ENCODE results near the gene GON7.

Gene GON7

GRCh38 chr14:93155667-93156066 is 51.2 kb downstream of the GON7 start:
- Histone ChIP-seq H3K27ac (ENCODE audit: low read depth, low read length) (no peak overlapping the region), H3K27me3 (ENCODE audit: control insufficient read depth, insufficient read depth, low read length) (no peaks in the 10 kb centered on the region), H3K9ac (ENCODE audit: low read depth, low read length) (no peak overlapping the region), H3K36me3 (ENCODE audit: control insufficient read depth, insufficient read depth, low read length) (no peaks in the 10 kb centered on the region), H3K9me3 (ENCODE audit: control insufficient read depth, insufficient read depth, low read length) (no peaks in the 10 kb centered on the region), H3K4me1 (ENCODE audit: control insufficient read depth, insufficient read depth, low read length) (peaks cover 4% of the 10 kb centered on the region; the same call in 1 of the 2 replicates), H3K4me3 (ENCODE audit: low read depth, low read length) (no peak overlapping the region)

GRCh38 chr14:93153121-93153520 is 53.7 kb downstream of the GON7 start:
- Histone ChIP-seq H3K27me3 (ENCODE audit: control insufficient read depth, insufficient read depth, low read length) (no peaks in the 10 kb centered on the region), H3K4me3 (ENCODE audit: low read depth, low read length) (no peak overlapping the region), H3K4me1 (ENCODE audit: control insufficient read depth, insufficient read depth, low read length) (no peaks in the 10 kb centered on the region), H3K9ac (ENCODE audit: low read depth, low read length) (no peak overlapping the region), H3K9me3 (ENCODE audit: control insufficient read depth, insufficient read depth, low read length) (no peaks in the 10 kb centered on the region), H3K27ac (ENCODE audit: low read depth, low read length) (no peak overlapping the region), H3K36me3 (ENCODE audit: control insufficient read depth, insufficient read depth, low read length) (no peaks in the 10 kb centered on the region)

All from HUES48 (cell line).